T follicular helper cell (primary cell): ENCODE data around the gene RELA.
"Not testable (repeated sequence)": the region's sequence is repeated elsewhere in the genome, so short reads cannot be mapped to it uniquely, and the experiment has no call there.

Source experiments
- DNase-seq: peaks from one replicate; pipeline ENCODE4 v3.0.0-alpha.2; 2020; ENCODE audit warnings: low read depth

The RELA gene

DNA sequence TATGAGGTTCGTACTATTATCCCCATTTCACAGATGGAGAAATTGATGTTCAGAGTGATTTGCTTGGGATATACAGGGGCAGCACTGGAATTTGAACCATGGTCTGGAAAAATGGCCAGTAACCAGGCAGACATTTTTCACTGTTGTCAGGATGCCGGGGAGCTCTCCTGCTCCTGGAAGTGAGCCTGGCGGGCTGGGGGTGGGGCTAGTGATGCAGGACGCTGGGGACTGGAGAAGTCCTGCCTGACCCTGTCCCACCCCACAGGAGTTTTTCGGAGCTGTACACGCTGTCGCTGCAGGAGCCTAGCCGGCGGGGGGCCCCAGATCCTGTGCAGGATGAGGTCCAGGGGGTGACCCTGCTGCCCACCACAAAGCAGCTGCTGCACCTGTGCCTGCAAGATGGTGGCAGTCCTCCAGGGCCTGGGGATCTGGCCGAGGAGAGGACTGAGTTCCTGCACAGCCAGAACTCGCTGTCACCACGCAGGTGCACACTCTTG lies 13.7 kb downstream of the RELA start:
- no peak for DNase-seq

DNA sequence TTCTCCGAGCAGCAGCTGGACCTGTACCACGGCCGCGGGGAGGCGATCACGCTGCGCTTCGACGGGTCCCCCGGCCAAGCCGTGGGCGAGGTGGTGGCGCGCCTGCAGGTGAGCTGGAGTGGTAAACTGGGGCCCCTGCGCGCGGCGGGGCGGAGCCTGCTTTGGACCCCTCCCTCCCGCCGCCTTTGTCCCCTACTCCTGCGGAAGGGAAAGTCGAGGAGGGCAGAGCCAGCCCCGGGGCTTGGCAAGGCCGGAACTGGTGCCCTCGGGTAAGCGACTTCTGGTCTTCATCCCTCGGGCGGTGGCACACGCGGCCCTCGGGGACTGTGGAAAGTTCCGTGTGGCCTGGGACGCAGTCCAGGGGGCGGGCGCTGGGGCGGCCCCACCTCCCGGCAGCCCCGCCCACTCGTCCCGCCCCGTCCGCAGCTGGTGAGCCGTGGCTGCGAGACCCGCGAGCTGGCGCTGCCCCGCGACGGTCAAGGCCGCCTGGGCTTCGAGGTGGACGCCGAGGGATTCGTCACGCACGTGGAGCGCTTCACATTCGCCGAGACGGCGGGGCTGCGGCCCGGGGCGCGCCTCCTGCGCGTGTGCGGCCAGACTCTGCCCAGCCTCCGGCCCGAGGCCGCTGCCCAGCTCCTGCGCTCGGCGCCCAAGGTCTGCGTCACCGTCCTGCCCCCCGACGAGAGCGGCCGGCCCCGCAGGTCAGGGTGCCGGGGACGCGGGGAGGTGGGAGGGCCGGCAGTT lies 15.6 kb downstream of the RELA start:
- no peak for DNase-seq

DNA sequence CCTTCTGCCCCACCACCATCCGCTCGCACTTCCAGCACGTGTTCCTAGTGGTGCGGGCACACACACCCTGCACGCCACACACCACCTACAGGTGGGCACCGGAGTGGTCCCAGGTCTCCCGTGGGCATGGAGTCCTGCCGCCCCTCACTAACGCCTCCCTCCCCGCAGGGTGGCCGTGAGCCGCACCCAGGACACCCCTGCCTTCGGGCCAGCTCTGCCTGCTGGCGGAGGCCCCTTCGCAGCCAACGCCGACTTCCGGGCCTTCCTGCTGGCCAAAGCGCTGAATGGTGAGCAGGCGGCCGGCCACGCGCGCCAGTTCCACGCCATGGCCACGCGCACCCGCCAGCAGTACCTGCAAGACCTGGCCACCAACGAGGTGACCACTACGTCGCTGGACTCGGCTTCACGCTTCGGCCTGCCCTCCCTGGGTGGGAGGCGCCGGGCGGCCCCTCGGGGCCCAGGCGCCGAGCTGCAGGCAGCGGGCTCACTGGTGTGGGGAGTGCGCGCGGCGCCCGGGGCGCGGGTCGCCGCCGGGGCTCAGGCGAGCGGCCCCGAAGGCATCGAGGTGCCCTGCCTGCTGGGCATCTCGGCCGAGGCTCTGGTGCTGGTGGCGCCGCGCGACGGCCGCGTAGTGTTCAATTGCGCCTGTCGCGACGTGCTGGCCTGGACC lies 16.3 kb downstream of the RELA start:
- no peak for DNase-seq

DNA sequence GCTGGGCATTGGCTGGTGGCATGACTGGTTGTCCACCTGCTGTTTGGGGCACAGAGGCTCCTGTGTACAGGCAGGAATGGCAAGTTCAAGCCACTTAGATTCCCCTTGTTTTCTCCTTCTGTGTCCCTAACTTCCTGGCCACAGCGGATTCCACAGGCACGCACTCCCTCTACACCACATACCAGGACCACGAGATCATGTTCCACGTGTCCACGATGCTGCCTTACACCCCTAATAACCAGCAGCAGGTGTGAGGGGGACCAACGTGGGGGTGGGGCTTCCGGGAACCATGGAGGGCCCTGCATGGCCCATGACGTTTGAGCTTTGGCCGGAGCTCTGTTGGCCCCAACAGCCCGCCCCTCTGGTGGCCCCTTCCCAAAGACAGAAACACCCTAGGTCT lies 17.0 kb downstream of the RELA start:
- DNase-seq, result no peak

DNA sequence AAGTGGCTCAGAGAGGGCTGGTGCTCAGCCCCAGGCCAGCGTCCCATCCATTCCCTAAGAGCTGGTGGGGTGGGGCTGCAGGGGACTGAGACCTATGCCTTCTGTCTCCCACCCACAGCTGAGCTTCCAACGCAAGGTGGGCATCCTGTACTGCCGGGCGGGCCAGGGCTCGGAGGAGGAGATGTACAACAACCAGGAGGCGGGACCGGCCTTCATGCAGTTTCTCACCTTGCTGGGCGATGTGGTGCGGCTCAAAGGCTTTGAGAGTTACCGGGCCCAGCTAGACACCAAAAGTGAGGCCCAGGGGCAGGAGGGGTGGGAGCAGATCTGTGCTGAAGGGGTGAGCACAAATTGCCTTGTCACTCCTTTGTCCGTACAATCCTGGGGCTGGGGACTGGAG lies 17.9 kb downstream of the RELA start:
- no peak for DNase-seq

DNA sequence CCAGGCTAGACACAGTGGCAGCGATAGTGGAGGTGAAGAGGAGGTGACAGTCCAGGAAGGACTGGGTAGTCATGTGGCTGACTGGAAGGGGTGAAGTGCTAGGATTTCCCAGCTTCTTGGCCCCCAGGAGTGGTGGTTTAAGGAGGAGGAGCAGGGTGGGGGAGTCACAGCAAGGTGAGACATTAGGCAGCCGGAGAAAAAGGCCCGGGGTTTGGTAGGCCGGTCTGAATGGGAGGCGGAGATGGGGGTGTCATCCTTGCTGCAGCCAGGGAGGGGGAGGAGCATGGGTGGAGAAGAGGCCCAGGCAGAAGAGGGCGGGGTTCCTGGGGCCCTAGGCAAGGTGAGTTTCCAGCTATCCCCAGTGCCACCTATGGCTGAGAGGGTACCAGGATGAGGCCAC lies 18.7 kb downstream of the RELA start:
- DNase-seq, result no peak

DNA sequence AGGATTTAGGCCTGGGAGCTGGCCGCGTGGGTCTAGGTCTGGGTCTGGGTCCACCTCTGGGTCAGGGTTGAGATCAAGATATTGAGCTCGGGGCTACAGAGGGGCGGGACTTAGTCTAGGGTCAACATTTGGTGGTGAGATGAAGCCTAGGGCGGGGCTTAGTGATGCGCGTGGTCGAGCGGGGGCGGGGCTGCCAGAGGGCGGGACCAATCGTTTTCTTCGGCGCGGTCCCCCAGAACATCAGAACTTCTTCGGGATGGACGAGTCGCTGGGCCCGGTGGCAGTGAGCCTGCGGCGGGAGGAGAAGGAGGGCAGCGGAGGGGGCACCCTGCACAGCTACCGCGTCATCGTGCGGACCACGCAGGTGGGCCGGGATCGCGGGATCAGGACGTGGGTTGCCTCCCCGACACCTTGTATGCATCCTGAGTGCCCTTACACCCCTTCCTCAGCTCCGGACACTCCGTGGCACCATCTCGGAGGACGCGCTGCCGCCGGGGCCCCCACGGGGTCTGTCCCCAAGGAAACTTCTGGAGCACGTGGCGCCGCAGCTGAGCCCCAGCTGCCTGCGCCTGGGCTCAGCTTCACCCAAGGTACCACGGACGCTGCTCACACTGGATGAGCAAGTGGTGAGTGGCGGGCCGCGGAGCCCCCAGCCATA lies 20.6 kb downstream of the RELA start:
- no peak for DNase-seq

DNA sequence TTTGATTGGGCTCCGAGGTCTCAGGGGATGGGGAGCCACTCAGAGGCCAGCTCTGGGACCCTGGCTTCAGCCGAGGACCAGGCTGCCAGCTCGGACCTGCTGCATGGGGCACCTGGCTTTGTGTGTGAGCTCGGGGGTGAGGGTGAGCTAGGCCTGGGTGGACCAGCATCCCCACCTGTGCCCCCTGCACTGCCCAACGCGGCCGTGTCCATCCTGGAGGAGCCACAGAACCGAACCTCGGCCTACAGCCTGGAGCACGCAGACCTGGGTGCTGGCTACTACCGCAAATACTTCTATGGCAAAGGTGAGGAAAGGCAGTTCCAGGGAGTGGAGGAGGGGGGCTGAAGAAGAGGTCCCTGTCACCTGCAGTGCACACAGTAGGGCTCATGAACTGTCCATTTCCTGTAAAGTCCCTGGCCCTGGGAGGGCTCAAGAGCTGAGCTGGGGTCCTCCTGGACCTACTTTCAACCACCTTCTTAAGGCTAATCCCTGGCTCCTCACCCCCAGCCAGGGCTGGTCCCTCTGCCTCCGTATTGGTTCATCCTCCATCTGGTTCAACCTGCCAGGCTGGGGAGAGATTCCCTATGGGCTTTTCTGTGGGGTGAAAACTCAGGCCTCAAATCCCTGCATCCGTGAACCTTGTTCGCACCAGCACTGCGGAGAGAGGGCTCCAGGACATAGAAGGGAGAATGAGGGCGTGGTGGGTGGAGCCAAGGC lies 21.3 kb downstream of the RELA start:
- DNase-seq, result no peak

DNA sequence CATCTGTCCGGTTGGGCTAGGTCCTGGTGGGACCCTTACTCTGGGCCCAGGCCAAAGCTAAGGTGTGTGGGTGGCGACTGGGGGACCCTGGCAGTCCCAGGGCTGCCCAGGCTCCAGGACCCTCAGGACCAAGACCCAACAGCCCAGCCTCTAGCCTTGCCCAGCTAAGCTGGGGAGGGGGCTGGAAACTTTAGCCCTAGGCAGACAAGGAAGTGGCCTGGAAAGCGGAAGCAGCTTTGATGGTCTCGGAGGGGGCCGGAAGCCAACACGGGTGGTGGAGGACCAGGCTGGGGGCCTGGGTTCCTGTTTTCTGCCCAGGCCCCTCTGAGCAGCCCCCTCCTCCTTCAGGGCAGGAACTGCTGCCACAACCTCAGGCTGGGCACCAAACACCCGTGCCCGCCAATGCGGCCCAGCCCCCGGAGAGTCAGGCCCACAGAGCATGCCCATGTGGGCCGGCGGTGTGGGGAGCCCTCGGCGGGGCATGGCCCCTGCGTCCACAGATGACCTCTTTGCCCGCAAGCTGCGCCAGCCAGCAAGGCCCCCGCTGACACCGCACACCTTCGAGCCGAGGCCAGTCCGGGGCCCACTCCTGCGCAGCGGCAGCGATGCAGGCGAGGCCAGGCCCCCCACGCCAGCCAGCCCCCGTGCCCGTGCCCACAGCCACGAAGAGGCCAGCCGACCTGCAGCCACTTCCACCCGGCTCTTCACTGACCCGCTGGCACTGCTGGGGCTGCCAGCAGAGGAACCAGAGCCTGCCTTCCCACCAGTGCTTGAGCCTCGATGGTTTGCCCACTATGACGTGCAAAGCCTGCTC lies 22.0 kb downstream of the RELA start:
- DNase-seq, result no peak

DNA sequence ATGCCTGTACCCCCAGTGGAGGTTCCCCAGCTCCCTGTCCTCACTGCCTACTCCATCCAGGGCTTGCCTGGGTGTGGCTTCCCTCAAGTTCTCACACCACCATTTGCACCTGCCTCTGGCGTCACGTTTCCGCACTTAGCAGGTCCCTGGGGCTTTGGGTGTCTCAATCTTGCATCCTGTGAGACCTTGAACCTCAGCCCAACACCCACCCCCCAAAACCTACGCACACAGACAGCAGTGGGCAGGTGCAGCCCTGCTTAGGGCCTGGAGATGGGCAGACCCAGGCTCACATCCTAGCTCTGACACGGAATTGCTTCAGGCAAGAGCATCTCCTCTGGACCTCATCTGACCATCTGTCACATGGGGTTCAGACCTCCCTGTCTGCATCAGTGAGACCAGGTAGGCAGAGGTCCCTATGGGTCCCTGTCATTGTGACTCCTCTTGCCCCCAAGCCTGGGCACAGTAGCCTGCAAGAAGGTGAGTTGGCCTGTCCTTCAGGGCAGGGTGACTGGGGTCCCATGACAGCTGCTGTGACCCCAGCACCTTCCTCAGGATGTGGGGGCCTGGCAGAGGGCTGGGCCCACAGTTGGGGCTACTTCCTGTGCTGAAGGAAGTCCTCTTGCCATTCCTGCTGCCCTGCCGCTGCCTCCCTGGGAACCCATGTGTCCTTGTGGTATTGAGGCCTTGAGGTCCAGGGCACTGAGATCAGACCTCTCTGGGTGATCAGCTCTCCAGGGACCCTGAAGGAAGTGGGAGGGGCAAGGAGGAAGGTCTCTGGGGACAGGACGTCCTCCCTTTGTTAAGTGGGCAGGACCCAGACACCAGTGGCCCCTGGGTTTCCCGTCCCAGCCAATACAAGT lies 22.9 kb downstream of the RELA start:
- DNase-seq, result peak; percentile 78

DNA sequence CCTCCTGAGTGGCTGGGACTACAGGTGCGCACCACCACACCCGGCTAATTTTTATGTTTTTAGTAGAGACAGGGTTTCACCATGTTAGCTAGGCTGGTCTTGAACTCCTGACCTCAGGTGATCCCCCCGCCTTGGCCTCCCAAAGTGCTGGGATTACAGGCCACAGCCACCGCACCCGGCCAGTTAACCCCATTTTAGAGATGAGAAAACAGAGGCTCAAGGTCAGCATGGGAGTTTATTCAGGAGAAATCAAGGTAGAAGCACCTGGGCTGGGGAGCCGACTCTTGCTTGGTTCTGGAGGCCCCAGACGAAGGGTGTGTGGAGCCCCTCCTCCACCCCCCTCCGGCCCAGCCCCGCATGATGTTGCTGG lies 23.5 kb downstream of the RELA start:
- not testable (repeated sequence) for DNase-seq

DNA sequence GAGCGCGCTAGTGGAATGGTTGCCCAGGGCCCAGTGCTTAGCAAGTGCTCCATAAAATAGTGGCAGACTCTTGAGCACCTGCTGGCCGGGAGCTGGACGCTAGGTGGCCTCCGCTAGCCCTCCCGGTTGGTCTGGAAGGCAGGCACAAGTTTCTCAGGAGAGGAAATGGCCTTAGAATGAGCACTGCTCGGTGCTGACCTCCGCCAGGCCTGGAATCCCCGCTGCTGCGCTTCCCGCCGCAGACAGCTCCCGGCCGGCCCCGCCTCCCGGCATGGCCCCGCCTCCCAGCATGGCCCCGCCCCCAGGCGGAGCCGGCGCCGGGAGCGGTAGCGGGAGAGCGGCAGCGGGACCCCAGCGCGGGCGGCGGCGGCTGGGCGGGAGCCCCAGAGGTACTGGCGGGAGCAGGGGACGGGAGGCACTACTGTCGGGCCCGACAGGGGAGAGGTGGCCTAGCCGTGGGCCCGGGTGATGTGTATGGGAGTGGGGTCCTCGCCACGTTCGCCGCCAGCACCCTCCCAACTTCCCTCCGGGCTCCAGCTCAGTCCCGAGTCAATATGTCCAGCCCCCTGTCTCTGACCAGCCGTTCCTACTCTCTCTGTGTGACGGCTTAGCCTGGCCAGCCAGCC lies 24.8 kb downstream of the RELA start, which contains the start of gene SIPA1:
TSS of gene SIPA1 (plus strand) at position 308 of the 626 bp plus-strand sequence. CDS start 2,821 bp downstream, outside the sequence.
- peak; percentile 64 for DNase-seq

DNA sequence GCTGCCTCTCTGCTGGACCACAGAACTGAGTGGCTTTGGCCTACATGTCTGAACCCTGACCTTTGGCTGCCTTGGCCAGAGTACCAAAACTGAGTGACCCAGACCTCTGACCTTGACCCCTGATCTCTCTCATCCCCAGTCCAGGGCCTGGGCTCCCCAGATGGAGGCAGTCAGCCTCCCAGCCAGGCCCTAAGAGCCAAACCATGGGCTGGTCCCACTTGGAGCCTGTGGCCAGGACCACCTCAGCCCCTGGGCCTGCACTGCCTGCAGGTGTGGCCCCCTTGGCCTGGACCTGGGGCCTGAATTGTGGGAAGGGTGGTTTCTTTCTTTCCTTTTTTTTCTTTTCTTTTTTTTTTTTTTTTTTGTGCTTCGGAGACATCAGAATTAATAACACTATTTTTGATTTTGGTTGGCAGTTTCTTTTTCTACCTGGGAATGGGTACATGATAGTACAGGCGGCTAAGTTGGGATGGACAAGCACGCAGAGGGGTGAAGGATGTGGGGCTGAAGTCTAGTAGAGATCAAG lies 25.6 kb downstream of the RELA start:
- DNase-seq, result no peak

DNA sequence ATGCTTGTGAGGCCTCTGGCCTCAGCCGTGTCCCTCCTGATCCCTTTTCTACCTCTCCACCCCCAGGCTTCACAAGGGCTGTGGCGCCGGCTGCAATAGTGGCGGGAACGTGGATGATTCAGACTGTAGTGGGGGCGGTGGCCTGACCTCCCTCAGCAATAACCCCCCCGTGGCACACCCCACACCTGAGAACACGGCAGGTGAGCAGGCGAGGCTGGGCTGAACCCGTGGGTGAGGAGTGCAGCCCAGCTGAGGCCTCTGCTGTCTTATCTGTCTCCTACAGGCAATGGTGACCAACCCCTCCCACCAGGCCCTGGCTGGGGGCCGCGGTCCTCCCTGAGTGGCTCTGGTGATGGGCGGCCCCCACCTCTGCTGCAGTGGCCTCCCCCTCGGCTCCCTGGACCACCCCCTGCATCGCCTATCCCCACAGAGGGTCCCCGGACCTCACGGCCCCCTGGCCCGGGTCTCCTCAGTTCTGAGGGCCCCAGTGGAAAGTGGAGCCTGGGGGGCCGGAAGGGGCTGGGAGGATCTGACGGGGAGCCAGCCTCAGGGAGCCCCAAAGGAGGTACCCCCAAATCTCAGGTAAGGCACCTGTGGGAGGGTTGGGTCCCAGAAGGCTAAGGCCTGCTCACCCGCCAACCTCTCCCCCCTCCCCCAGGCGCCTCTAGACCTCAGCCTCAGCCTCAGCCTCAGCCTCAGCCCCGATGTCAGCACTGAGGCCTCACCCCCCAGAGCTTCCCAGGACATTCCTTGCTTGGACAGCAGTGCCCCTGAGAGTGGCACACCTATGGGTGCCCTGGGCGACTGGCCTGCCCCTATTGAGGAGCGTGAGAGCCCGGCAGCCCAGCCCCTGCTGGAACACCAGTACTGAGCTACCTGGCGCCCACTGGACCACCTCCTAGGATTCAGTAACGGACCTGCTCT lies 26.3 kb downstream of the RELA start:
- DNase-seq, result no peak

DNA sequence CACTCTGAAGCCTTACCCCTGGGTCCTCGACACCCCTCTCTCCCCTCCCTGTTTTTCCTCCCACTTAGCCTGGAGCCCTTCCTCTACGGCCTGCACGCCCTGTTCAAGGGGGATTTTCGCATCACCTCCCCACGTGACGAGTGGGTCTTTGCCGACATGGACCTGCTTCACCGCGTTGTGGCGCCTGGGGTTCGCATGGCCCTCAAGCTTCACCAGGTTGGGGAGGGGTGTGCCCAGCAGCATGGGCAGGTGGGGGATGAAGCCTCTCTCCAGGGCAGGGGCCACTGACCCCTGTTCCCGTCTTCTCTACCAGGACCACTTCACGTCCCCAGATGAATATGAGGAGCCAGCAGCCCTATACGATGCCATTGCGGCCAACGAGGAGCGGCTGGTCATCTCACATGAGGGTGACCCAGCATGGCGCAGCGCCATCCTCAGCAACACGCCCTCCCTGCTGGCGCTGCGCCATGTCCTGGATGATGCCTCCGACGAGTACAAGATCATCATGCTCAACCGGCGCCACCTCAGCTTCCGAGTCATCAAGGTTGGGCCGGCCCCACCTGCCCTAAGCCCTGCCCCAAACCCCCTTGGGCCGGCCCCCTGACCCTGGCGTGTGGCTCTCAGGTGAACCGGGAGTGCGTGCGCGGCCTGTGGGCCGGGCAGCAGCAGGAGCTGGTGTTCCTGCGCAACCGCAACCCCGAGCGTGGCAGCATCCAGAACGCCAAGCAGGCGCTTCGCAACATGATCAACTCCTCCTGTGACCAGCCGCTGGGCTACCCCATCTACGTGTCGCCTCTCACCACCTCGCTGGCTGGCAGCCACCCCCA lies 27.6 kb downstream of the RELA start:
- DNase-seq, result no peak

DNA sequence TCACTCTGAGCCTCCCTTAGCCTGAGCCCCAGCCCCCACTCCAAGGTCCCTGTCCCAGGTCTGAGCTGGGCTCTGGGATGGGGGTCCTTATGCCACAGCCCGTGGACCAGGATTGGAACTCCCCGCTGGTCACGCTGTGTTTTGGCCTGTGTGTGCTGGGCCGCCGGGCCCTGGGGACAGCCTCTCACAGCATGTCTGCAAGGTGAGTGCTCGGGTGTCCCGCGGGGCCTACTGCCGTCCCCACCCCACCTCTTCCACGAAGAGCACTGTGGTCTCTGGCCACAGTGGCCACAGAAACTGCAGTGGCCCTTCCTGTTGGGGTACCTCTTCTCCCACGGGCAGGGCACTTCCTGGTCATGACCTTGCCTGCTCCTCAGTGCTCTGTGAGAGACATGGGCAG lies 28.3 kb downstream of the RELA start:
- DNase-seq, result no peak

DNA sequence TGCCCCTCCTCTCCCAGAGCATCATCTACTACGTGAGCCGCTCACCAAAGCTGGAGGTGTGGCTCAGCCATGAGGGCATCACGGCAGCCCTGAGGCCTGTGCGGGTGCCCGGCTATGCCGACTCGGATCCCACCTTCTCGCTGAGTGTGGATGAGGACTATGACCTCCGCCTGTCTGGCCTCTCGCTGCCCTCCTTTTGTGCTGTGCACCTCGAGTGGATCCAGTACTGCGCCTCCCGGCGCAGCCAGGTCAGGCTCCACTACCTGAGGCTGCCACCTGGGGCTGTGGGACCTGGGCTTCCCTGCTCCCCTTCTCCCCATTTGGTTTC lies 28.6 kb downstream of the RELA start:
- DNase-seq, result no peak
